B cell (primary cell): Measurements from ENCODE around the gene JPT2. TPM values are rescaled to one million over a fixed set of nuclear protein-coding genes. Genes with fewer than 3 reads are reported as not detected.

Source experiments
- ATAC-seq: fragments of 200-7000 bp; cut with Tn5 transposase; one replicate; pipeline ENCODE4 v1.10.0; 2021; ENCODE audit warnings: low read depth, mild to moderate bottlenecking, moderate number of reproducible peaks, moderate library complexity
- CTCF ChIA-PET: fragments of 350-600 bp; sonication (Branson Sonifier 250); formaldehyde crosslinking; loops from one replicate; lab custom pipeline; 2021; ENCODE audit warnings: antibody characterized with exemption, inconsistent platforms; lab: Charles Lee
- POLR2A ChIA-PET: fragments of 350-600 bp; sonication (Branson Sonifier 250); formaldehyde crosslinking; loops from one replicate; lab custom pipeline; 2021; ENCODE audit warnings: antibody characterized with exemption; lab: Charles Lee
- DNase-seq: peaks from one replicate; pipeline ENCODE4 v3.0.0; 2013
- H2AFZ ChIP-seq: 2 replicates; pipeline ENCODE4 v1.6.1; 2012; ENCODE audit warnings: mild to moderate bottlenecking, low read depth, low read length; ENCODE audit not compliant: insufficient read depth, poor library complexity, severe bottlenecking
- H3K27ac ChIP-seq, 2 donors: 1 replicate in 1 of 2; 2 replicates in 1 of 2; pipeline ENCODE4 v1.5.1; 2012 to 2013; ENCODE audit warnings: low read length in 2 of 2, mild to moderate bottlenecking in 2 of 2, moderate library complexity in 1 of 2
- H3K27me3 ChIP-seq, 4 experiments: fragments of 200-600 bp in 1 of 4; sonication (generic) in 1 of 4; replicated peaks in 1 of 4; 1 replicate in 2 of 4; 2 replicates in 2 of 4; pipeline versions ENCODE4 v1.6.1 to v1.7.0; 2013 to 2016; ENCODE audit warnings: low read length in 3 of 4, mild to moderate bottlenecking in 2 of 4, mixed read lengths in 1 of 4, moderate library complexity in 1 of 4; ENCODE audit not compliant: insufficient read depth in 4 of 4, control insufficient read depth in 3 of 4; ENCODE audit errors: control extremely low read depth in 1 of 4
- H3K36me3 ChIP-seq, 2 experiments: replicated peaks in 1 of 2; 1 replicate in 1 of 2; 2 replicates in 1 of 2; pipeline versions ENCODE4 v1.6.1 to v1.7.1; 2013; ENCODE audit warnings: low read length in 1 of 2; ENCODE audit not compliant: insufficient read depth in 2 of 2, control insufficient read depth in 1 of 2; ENCODE audit errors: control extremely low read depth in 1 of 2, extremely low read depth in 1 of 2
- H3K4me1 ChIP-seq, 2 donors: fragments of 200-600 bp in 1 of 2; sonication (generic) in 1 of 2; 1 replicate in 1 of 2; 2 replicates in 1 of 2; pipeline versions ENCODE4 v1.5.1 to v1.6.1; 2013 to 2017; ENCODE audit warnings: low read length in 2 of 2; ENCODE audit not compliant: control insufficient read depth in 2 of 2, insufficient read depth in 2 of 2
- H3K4me2 ChIP-seq: replicated peaks from 2 replicates; pipeline ENCODE3; 2012; ENCODE audit warnings: mild to moderate bottlenecking, low read depth, low read length; ENCODE audit not compliant: poor library complexity, severe bottlenecking
- H3K4me3 ChIP-seq, 5 experiments: fragments of 200-600 bp in 1 of 5; sonication (generic) in 1 of 5; 1 replicate in 3 of 5; 2 replicates in 2 of 5; pipeline versions ENCODE4 v1.5.1 to v1.7.0; 2011 to 2016; ENCODE audit warnings: low read length in 4 of 5, mild to moderate bottlenecking in 4 of 5, low read depth in 2 of 5, control low read depth in 1 of 5, moderate library complexity in 1 of 5; ENCODE audit not compliant: insufficient read depth in 1 of 5; ENCODE audit errors: control extremely low read depth in 1 of 5, extremely low read depth in 1 of 5
- H3K79me2 ChIP-seq: fragments of 200-600 bp; sonication (generic); one replicate; pipeline ENCODE4 v1.6.0; 2016; ENCODE audit warnings: low read length; ENCODE audit not compliant: control insufficient read depth, insufficient read depth
- H3K9ac ChIP-seq: fragments of 200-600 bp; sonication (generic); 2 replicates; pipeline ENCODE4 v1.6.1; 2017; ENCODE audit warnings: mild to moderate bottlenecking, low read length, moderate library complexity
- H3K9me3 ChIP-seq, 3 donors: one replicate each; pipeline versions ENCODE4 v1.6.1 to v1.7.1; 2013; ENCODE audit warnings: low read length in 2 of 3; ENCODE audit not compliant: control insufficient read depth in 2 of 3, insufficient read depth in 1 of 3; ENCODE audit errors: control extremely low read depth in 1 of 3
- H4K20me1 ChIP-seq: 2 replicates; pipeline ENCODE4 v1.6.0; 2012; ENCODE audit warnings: mild to moderate bottlenecking, low read length; ENCODE audit not compliant: insufficient read depth, control insufficient read depth, poor library complexity, severe bottlenecking
- H3K27ac Mint-ChIP-seq: one replicate; pipeline ENCODE4 v1.8.0; 2021; ENCODE audit warnings: mixed read lengths
- H3K27me3 Mint-ChIP-seq: one replicate; pipeline ENCODE4 v1.8.0; 2021; ENCODE audit warnings: mixed read lengths
- H3K4me1 Mint-ChIP-seq: one replicate; pipeline ENCODE4 v1.8.0; 2021; ENCODE audit warnings: mixed read lengths
- H3K4me3 Mint-ChIP-seq: one replicate; pipeline ENCODE4 v1.8.0; 2021; ENCODE audit warnings: mixed read lengths
- H3K9me3 Mint-ChIP-seq: one replicate; pipeline ENCODE4 v1.8.0; 2022; ENCODE audit warnings: mixed read lengths; ENCODE audit not compliant: insufficient read depth
- CTCF ChIP-seq: fragments of 200-600 bp; IDR thresholded peaks from one replicate; pipeline ENCODE4 v1.8.0; 2022; ENCODE audit warnings: antibody characterized with exemption, mild to moderate bottlenecking
- EZH2 ChIP-seq: IDR thresholded peaks from 2 replicates; pipeline ENCODE4 v1.6.1; 2012; ENCODE audit warnings: borderline replicate concordance, low read depth, mild to moderate bottlenecking, moderate library complexity, low read length; ENCODE audit not compliant: insufficient read depth, poor library complexity, severe bottlenecking
- WGBS: methylation state at CpG from one replicate; pipeline ENCODE4 v1.1.5; 2013; ENCODE audit warnings: missing lambda C conversion rate; ENCODE audit not compliant: insufficient coverage; 5-methylcytosine and 5-hydroxymethylcytosine counted together
- intact Hi-C: fragments of 100-400 bp; cut with micrococcal nuclease; formaldehyde crosslinking; loops from one replicate; pipeline ENCODE4 v1.10.0; 2022
- polyA plus RNA-seq: library from polyadenylated mRNA; depleted of rRNA; stranded (reverse); fragments of >200 nt; gene quantifications from 2 replicates; pipeline ENCODE4 v1.2.3, GENCODE V29; 2012
- total RNA-seq, 2 donors: library from RNA; stranded (reverse); fragments of 120-200 nt in 1 of 2; gene quantifications; 1 replicate in 1 of 2; 2 replicates in 1 of 2; pipeline versions ENCODE4 v1.2.3 to v1.2.4, GENCODE V29; 2013 to 2022

Gene JPT2
- total and polyA plus RNA-seq, 2 donors (not counting 1 experiment from before 2014, with no cell fraction given): 10.7 to 45.7 TPM

GRCh38 chr16:1645914-1646525, 32.1 kb upstream of the JPT2 start:
- H3K9me3 ChIP-seq: no peaks in the 10 kb centered on the region
- no peaks in the 10 kb centered on the region for H4K20me1 ChIP-seq
- peak overlapping the region; percentile 64 for H3K27ac Mint-ChIP-seq
- H3K79me2 ChIP-seq: peaks cover 19% of the 10 kb centered on the region
- ATAC-seq (peak; percentile 31), DNase-seq (no peak)
- H3K4me3 Mint-ChIP-seq: peak overlapping the region; percentile 11
- intact Hi-C loops: no loop called here
- WGBS: 60% methylated on average over 10 of the region's 13 CpGs
- no peaks in the 10 kb centered on the region for H3K27me3 Mint-ChIP-seq
- H3K27ac ChIP-seq: peak overlapping the region in 1 of 2 donors; percentile 33
- H3K36me3 ChIP-seq: peaks cover 2 to 42% of the 10 kb centered on the region in 2 experiments
- no peak overlapping the region for H3K4me3 ChIP-seq
- H2AFZ ChIP-seq: no peak overlapping the region
- H3K4me1 ChIP-seq: peaks cover 24 to 35% of the 10 kb centered on the region in 2 donors
- no peaks in the 10 kb centered on the region for H3K9me3 Mint-ChIP-seq
- TF ChIP-seq EZH2 (no peak), CTCF (no peak)
- peaks cover 35% of the 10 kb centered on the region for H3K4me1 Mint-ChIP-seq
- H3K9ac ChIP-seq: no peak overlapping the region
- CTCF ChIA-PET: interaction anchor here (0.6 kb wide), 1 partner anchor 60 kb away, joined by 3 read pairs; the partner anchor contains the start of gene MAPK8IP3
- H3K27me3 ChIP-seq: no peaks in the 10 kb centered on the region
- POLR2A ChIA-PET: interaction anchor here (0.6 kb wide), 1 partner anchor 8 kb away, joined by 5 read pairs; no protein-coding TSS in a partner anchor
- H3K4me2 ChIP-seq: no peak overlapping the region

GRCh38 chr16:1647856-1648255, 30.2 kb upstream of the JPT2 start:
- Histone ChIP-seq H3K9ac (peak overlapping the region; percentile 29), H3K79me2 (peaks cover 18% of the 10 kb centered on the region), H4K20me1 (peaks cover 6% of the 10 kb centered on the region), H3K27me3 (no peaks in the 10 kb centered on the region), H3K9me3 (no peaks in the 10 kb centered on the region), H3K4me2 (peak overlapping the region; percentile 65), H3K36me3 (peaks cover 2 to 39% of the 10 kb centered on the region in 2 experiments), H3K4me3 (peak overlapping the region in 1 of 5 experiments; percentile 6), H2AFZ (peak overlapping the region; percentile 57), H3K27ac (peak overlapping the region; percentile 51 to 71), H3K4me1 (peaks cover 24 to 35% of the 10 kb centered on the region in 2 donors)
- TF ChIP-seq CTCF (no peak), EZH2 (no peak)
- ChIA-PET POLR2A (interaction anchor here (0.6 kb wide), 2 partner anchors 39 to 239 kb away, joined by 3 read pairs; no protein-coding TSS in a partner anchor), CTCF (interaction anchor here (1.1 kb wide), 1 partner anchor 219 kb away, joined by 5 read pairs; no protein-coding TSS in a partner anchor)
- intact Hi-C loops: no loop called here
- Mint-ChIP-seq H3K27me3 (no peaks in the 10 kb centered on the region), H3K4me1 (peaks cover 35% of the 10 kb centered on the region), H3K27ac (peak overlapping the region; percentile 85), H3K4me3 (peak overlapping the region; percentile 72), H3K9me3 (no peaks in the 10 kb centered on the region)
- WGBS: 10% methylated on average over 13 of the region's 13 CpGs
- ATAC-seq (peak; percentile 59), DNase-seq (peak; percentile 52)
